Large intestine (tissue), 12 donors: ENCODE results near the gene PTGER3. TPM values are rescaled to one million over a fixed set of nuclear protein-coding genes. Genes with fewer than 3 reads are reported as not detected.

Source experiments
- DNase-seq, 2 donors: peaks; one replicate each; pipeline versions ENCODE4 v3.0.0 to v3.0.0-alpha.2; 2013
- H3K27ac ChIP-seq: one replicate; pipeline ENCODE4 v1.5.1; 2013; ENCODE audit warnings: low read length
- H3K27me3 ChIP-seq: 2 replicates; pipeline ENCODE4 v1.6.1; 2013; ENCODE audit warnings: low read length; ENCODE audit not compliant: control insufficient read depth, insufficient read depth
- H3K36me3 ChIP-seq: 2 replicates; pipeline ENCODE4 v1.6.1; 2013; ENCODE audit warnings: low read length; ENCODE audit not compliant: control insufficient read depth, insufficient read depth
- H3K4me1 ChIP-seq: one replicate; pipeline ENCODE4 v1.6.1; 2013; ENCODE audit warnings: low read length; ENCODE audit not compliant: control insufficient read depth, insufficient read depth
- H3K4me3 ChIP-seq: one replicate; pipeline ENCODE4 v1.5.1; 2013; ENCODE audit warnings: low read length
- H3K9me3 ChIP-seq: one replicate; pipeline ENCODE4 v1.6.1; 2013; ENCODE audit warnings: mild to moderate bottlenecking, low read depth, low read length, moderate library complexity; ENCODE audit not compliant: control insufficient read depth
- WGBS: methylation state at CpG from one replicate; pipeline ENCODE4 v1.1.5; 2013; ENCODE audit warnings: low lambda C conversion rate; ENCODE audit not compliant: insufficient coverage; 5-methylcytosine and 5-hydroxymethylcytosine counted together
- long read RNA-seq, 11 donors: transcript quantifications; one replicate each; lab custom pipeline, GENCODE V29; 2026
- polyA plus RNA-seq: library from polyadenylated mRNA; unstranded; fragments of 120-200 nt; gene quantifications from one replicate; pipeline ENCODE4 v1.2.1, GENCODE V29; 2013

PTGER3 gene
- polyA plus RNA-seq: 8.1 TPM
- long read RNA-seq, donor 1, partial matches to known transcripts: 0 of 1 reads
- long read RNA-seq, donor 1, other reads (novel, unspliced or antisense): 0 of 1 reads
- long read RNA-seq, donor 2, full-length matches to known transcripts: 2 of 2 reads
- long read RNA-seq, donor 2, partial matches to known transcripts: 0 of 2 reads
- long read RNA-seq, donor 2, other reads (novel, unspliced or antisense): 0 of 2 reads
- long read RNA-seq, donor 3: 0 reads
- long read RNA-seq, donor 4: 0 reads
- long read RNA-seq, donor 5, full-length matches to known transcripts: 2 of 2 reads
- long read RNA-seq, donor 5, partial matches to known transcripts: 0 of 2 reads
- long read RNA-seq, donor 5, other reads (novel, unspliced or antisense): 0 of 2 reads
- long read RNA-seq, donor 6, full-length matches to known transcripts: 5 of 5 reads
- long read RNA-seq, donor 6, partial matches to known transcripts: 0 of 5 reads
- long read RNA-seq, donor 6, other reads (novel, unspliced or antisense): 0 of 5 reads
- long read RNA-seq, donor 7, full-length matches to known transcripts: 13 of 13 reads
- long read RNA-seq, donor 7, partial matches to known transcripts: 0 of 13 reads
- long read RNA-seq, donor 7, other reads (novel, unspliced or antisense): 0 of 13 reads
- long read RNA-seq, donor 8, full-length matches to known transcripts: 8 of 8 reads
- long read RNA-seq, donor 8, partial matches to known transcripts: 0 of 8 reads
- long read RNA-seq, donor 8, other reads (novel, unspliced or antisense): 0 of 8 reads
- long read RNA-seq, donor 9, full-length matches to known transcripts: 3 of 3 reads
- long read RNA-seq, donor 9, partial matches to known transcripts: 0 of 3 reads
- long read RNA-seq, donor 9, other reads (novel, unspliced or antisense): 0 of 3 reads
- long read RNA-seq, donor 10, full-length matches to known transcripts: 2 of 2 reads
- long read RNA-seq, donor 10, partial matches to known transcripts: 0 of 2 reads
- long read RNA-seq, donor 10, other reads (novel, unspliced or antisense): 0 of 2 reads
- long read RNA-seq, donor 11, full-length matches to known transcripts: 9 of 9 reads
- long read RNA-seq, donor 11, partial matches to known transcripts: 0 of 9 reads
- long read RNA-seq, donor 11, other reads (novel, unspliced or antisense): 0 of 9 reads

DNA sequence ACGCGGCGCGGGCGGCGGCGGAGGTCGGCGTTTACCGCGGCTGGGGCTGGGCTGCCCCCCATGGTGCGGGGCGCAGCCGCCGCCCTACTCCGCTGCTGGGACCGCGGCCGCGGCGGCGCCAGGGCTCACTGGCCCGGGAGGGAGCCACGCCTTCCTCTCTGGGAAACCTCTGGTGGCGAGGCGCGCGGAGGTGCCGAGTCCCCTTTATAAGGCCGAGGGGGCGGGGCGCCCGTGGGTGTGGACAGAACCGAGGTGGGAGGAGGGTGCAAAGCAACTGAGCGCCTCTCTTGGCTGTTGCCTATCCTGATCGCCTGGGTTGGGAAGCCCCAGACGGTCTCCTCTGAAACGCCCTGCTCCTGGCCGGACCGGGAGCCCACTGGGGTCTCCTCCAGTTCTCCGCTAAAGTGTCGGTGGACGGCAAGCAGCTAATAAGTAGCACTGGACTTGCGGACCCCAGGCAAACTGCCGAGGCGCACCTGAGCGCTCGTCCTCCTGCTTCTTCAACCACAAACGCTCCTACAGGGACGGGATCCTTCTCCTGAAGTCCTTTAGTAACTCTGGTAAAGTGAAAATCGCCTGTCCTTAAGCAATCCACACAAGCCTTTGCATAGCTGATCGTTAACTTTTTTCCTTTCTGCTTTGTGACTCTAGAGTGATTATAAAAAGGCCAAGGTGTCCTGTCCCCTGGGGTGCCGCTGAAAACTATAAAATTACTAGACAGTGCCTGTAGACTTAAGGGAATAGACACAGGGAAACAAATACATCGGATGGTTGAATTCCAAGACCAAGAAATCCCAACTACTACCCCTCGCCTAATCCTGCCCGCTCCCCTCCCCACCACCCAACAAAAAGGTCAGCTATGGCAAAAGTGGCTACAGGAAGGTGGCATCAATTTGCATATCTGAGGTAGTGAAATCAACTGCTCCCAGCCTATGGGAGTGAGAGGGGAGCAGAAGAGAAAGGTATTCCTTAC lies at the start of gene PTGER3:
Gene PTGER3, minus strand, starts transcription at position 182 of the 973 bp plus-strand sequence. CDS start 239 bp downstream, outside the sequence.
- Histone ChIP-seq H3K27ac (no peak within 1 kb of the TSS), H3K27me3 (peaks cover 44% of the 10 kb centered on the region), H3K9me3 (no peaks in the 10 kb centered on the region), H3K4me3 (peak within 1 kb of the TSS; percentile 38), H3K4me1 (no peaks in the 10 kb centered on the region), H3K36me3 (no peaks in the 10 kb centered on the region)
- WGBS: no CpG with 5 or more reads among the region's 56 CpGs
- DNase-seq: peak; percentile 43 to 55

DNA sequence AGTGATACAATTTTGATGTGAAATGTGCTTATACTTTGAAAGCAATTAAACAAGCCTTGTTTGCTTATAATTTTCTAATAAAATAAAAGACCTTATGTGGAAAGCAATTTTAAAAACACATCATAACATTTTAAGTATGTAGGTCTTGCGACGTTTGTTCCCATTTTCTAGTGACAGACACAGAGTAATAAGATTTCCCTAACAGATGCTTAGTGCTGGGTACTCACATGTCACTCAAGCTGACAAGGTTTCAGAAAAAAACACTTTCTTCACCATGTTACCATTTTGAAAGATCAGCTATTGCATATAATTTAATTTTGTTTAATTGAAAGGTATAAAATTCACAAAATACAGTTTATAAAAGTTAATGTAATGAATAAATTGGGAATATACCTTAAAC lies 47.3 kb upstream of the PTGER3 start:
- Histone ChIP-seq H3K27me3 (no peaks in the 10 kb centered on the region), H3K27ac (no peak overlapping the region), H3K4me1 (no peaks in the 10 kb centered on the region), H3K4me3 (no peak overlapping the region), H3K9me3 (no peaks in the 10 kb centered on the region), H3K36me3 (no peaks in the 10 kb centered on the region)
- DNase-seq: no peak
- no CpG with 5 or more reads among the region's 2 CpGs for WGBS

DNA sequence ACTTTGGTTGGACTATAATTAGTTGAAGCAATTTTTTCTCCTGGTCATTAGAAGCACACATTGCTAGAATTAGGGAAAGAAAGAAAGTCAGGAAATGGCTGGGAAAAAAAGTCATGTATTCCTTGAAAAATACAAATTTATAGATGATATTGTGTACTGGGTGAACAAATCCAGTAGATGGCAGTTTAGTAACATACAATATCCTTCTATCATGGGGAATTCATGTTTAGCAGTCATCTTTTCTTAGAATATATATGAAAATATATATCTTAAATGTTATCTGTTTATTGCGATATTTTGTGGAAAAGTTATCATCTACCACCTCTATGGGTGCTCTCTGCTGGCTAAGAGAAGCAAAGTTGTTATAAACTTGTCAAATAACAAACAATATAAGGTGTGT lies 46.3 kb upstream of the PTGER3 start:
- H3K36me3 ChIP-seq: no peaks in the 10 kb centered on the region
- H3K27me3 ChIP-seq: no peaks in the 10 kb centered on the region
- no peak for DNase-seq
- no peak overlapping the region for H3K4me3 ChIP-seq
- H3K27ac ChIP-seq: no peak overlapping the region
- H3K4me1 ChIP-seq: no peaks in the 10 kb centered on the region
- no CpG with 5 or more reads among the region's 1 CpG for WGBS
- no peaks in the 10 kb centered on the region for H3K9me3 ChIP-seq

DNA sequence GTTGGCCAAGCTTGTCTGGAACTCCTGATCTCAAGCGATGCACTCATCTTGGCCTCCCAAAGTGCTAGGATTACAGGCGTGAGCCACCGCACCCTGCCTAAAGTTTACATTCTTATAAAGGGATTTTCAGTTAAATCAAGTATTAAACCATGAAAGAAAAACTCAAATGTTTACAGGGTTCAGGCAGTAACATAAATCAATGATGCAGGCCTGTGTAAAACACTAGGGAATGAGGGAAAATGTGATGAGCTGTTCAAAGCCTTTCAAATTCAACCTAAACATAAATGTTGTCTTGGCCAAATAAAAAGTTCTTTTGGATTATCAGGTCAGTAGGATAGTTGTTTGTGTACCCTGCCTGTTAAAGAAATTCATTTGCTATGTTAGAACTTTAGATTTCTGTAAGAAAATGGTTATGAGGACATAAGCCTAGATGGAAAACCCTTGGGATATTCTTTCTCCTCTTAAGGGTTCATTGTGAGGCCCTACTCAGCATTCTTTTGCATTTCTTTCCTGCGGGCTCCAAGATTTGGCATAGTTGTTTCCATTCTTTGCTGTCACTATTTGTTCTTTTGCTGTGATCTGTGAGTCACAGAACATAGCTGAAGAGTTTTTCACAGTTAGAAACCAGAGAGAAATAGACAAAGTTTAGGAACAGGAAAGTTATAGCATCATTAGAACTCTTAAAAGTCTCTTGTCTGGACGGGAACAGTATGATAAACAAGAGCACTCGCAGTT lies 42.1 kb upstream of the PTGER3 start:
- 100% methylated on average over 1 of the region's 6 CpGs for WGBS
- DNase-seq: no peak
- Histone ChIP-seq H3K4me1 (no peaks in the 10 kb centered on the region), H3K4me3 (no peak overlapping the region), H3K27ac (no peak overlapping the region), H3K27me3 (no peaks in the 10 kb centered on the region), H3K36me3 (no peaks in the 10 kb centered on the region), H3K9me3 (no peaks in the 10 kb centered on the region)

DNA sequence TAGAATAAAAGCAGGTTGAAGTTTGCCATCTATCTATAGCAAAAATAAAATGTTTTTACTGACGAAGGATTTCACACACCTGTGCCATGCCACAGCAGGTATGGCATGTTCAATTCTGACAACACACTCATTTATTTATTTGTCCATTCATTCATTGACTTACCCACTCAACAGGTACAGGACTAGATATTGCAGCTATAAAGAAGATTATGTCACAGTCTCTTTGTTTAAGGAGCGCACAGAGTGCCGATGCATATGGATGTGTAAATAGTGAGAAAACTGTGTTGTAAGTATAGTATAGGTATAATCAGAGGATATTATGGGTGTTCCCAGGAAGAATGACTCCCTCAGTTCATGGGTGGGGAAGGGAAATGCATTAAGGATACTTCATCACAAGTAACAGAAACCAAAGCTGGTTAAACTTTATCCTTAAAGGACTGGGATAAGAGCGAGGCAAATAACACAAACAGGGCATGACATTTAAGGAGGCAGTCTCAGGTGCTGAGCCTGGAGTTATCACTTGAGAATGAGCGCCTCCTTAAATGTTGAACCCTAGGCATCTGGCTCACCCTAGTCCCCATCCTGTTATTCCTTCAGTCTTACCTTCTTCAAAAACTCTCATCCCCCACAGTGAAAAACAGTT lies 41.1 kb upstream of the PTGER3 start:
- Histone ChIP-seq H3K27me3 (no peaks in the 10 kb centered on the region), H3K4me1 (no peaks in the 10 kb centered on the region), H3K27ac (peak overlapping the region; percentile 17), H3K9me3 (no peaks in the 10 kb centered on the region), H3K4me3 (no peak overlapping the region), H3K36me3 (no peaks in the 10 kb centered on the region)
- DNase-seq: peak in 1 of 2 donors; percentile 53
- 29% methylated on average over 2 of the region's 5 CpGs for WGBS

DNA sequence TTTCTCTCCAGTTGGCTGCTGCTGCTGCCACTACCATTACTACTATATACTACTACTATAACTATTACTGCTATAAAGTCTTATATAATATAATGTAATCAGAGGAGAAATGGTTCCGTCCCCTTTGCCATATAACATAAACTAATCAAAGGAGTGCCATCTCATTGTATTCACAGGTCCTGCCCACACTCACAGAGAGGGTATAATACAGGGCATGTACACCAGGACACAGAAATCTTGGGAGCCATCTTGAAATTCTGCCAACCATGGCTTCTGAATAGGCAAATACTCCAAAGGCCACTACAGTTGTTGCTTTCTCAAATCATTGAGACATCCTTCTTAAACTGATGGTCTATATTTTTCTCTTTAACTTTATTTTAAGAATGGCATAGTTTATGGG lies 40.1 kb upstream of the PTGER3 start:
- Histone ChIP-seq H3K27ac (no peak overlapping the region), H3K4me1 (no peaks in the 10 kb centered on the region), H3K4me3 (no peak overlapping the region), H3K36me3 (no peaks in the 10 kb centered on the region), H3K9me3 (peaks cover 2% of the 10 kb centered on the region), H3K27me3 (no peaks in the 10 kb centered on the region)
- DNase-seq: no peak
- no CpG with 5 or more reads among the region's 1 CpG for WGBS

DNA sequence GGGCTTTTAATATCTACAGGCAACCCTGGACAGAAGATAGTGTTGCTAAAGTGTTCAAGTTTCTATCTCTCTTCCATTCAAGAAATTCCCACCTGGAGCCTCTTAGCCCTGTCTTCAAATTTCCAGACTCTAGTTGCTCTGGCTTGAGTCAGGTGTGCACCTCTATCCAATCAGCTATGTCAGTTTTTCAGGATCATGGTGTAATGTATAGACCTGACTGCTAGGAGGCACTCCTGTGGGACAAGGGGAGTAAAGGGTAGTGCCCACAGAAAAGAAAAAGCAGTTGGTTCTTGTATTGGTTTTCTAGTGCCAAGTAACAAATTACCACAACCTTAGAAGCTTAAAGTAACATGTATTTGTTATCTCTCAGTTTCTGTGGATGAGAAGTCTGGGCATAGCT lies 39.4 kb upstream of the PTGER3 start:
- no peaks in the 10 kb centered on the region for H3K27me3 ChIP-seq
- no peak overlapping the region for H3K27ac ChIP-seq
- no peak overlapping the region for H3K4me3 ChIP-seq
- H3K9me3 ChIP-seq: peaks cover 2% of the 10 kb centered on the region
- no peaks in the 10 kb centered on the region for H3K4me1 ChIP-seq
- DNase-seq: no peak
- no peaks in the 10 kb centered on the region for H3K36me3 ChIP-seq

DNA sequence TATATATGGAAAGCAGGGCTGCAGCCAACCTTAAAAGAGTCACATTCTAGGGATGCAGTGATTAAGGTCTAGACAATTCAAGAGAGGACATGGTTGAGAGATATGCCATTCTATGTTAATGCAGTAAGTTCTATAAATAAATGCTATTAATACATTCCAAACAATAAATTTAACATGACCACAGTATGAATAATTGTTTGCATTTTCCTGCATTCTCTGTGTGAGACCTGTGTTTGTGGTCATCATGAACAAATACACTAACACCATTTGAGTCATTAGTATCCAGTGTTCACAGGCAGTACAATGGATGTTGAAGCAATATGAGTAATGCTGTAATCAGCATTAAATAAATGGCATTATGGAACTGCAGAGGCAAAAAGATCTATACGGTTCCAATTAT lies 38.7 kb upstream of the PTGER3 start:
- no peak for DNase-seq
- peaks cover 4% of the 10 kb centered on the region for H3K4me1 ChIP-seq
- no peak overlapping the region for H3K4me3 ChIP-seq
- no CpG with 5 or more reads among the region's 1 CpG for WGBS
- no peaks in the 10 kb centered on the region for H3K27me3 ChIP-seq
- H3K9me3 ChIP-seq: peaks cover 2% of the 10 kb centered on the region
- no peaks in the 10 kb centered on the region for H3K36me3 ChIP-seq
- H3K27ac ChIP-seq: no peak overlapping the region

DNA sequence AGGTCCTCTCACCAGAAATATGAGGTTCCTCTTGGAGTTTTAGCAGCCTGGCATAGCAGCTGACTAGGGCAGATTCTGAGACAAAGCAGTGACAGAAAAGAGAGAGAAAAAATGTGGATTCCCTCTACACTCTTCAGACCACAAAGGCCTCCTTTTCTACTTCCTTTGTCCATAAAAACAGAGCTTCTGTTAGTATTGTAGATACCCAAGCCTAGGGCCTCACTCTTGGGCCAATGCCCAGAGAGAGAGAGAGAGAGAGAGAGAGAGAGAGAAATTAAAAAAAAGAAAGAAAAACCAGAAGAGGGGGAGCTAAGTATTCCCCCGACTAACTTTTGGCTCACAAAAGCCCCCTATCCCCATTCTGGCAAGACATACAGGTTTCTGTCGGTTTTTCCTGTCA lies 35.7 kb upstream of the PTGER3 start:
- peaks cover 2% of the 10 kb centered on the region for H3K9me3 ChIP-seq
- no peaks in the 10 kb centered on the region for H3K36me3 ChIP-seq
- DNase-seq: no peak
- 86% methylated on average over 1 of the region's 2 CpGs for WGBS
- H3K4me3 ChIP-seq: no peak overlapping the region
- no peaks in the 10 kb centered on the region for H3K27me3 ChIP-seq
- H3K27ac ChIP-seq: no peak overlapping the region
- peaks cover 4% of the 10 kb centered on the region for H3K4me1 ChIP-seq
